ENCODE measurements around the gene PEX16. TPM values are rescaled to one million over a fixed set of nuclear protein-coding genes. Genes with fewer than 3 reads are reported as not detected.
A peak's percentile ranks its signal among the peaks of the same experiment; 100 is the strongest.
"Not testable (repeated sequence)": the region's sequence is repeated elsewhere in the genome, so short reads cannot be mapped to it uniquely, and the experiment has no call there.

PEX16 gene
- polyA plus RNA-seq, 2 donors, result 18.9 to 29.1 TPM

GRCh38 chr11:45901626-45902025 is 16.1 kb downstream of the PEX16 start:
- no peak overlapping the region for H3K4me3 ChIP-seq (ENCODE audit: low read depth in 1 of 2, low read length in 2 of 2)
- peaks cover 0 to 2% of the 10 kb centered on the region in 2 donors for H3K36me3 ChIP-seq (ENCODE audit: control insufficient read depth in 2 of 2, insufficient read depth in 2 of 2, low read length in 1 of 2)
- no peaks in the 10 kb centered on the region for H3K27me3 ChIP-seq (ENCODE audit: control insufficient read depth in 1 of 2, insufficient read depth in 2 of 2, low read length in 2 of 2)
- H3K4me1 ChIP-seq (ENCODE audit: control insufficient read depth in 2 of 2, insufficient read depth in 2 of 2, low read length in 1 of 2), result peaks cover 3 to 5% of the 10 kb centered on the region in 2 donors
- 70 to 72% methylated on average over 6 of the region's 6 CpGs for WGBS, 2 donors
- H3K9me3 ChIP-seq (ENCODE audit: control insufficient read depth in 2 of 2, insufficient read depth in 1 of 2, low read depth in 1 of 2, low read length in 1 of 2), result no peaks in the 10 kb centered on the region
- no peak overlapping the region for H3K27ac ChIP-seq (ENCODE audit: low read depth in 2 of 2, low read length in 1 of 2)

GRCh38 chr11:45900916-45901617 is 16.6 kb downstream of the PEX16 start:
- no peaks in the 10 kb centered on the region for H3K27me3 ChIP-seq (ENCODE audit: control insufficient read depth in 1 of 2, insufficient read depth in 2 of 2, low read length in 2 of 2)
- WGBS, 2 donors, result 22 to 23% methylated on average over 8 of the region's 8 CpGs
- peak overlapping the region in 1 of 2 donors; percentile 41 for H3K4me3 ChIP-seq (ENCODE audit: low read depth in 1 of 2, low read length in 2 of 2)
- no peaks in the 10 kb centered on the region for H3K9me3 ChIP-seq (ENCODE audit: control insufficient read depth in 2 of 2, insufficient read depth in 1 of 2, low read depth in 1 of 2, low read length in 1 of 2)
- peaks cover 3 to 5% of the 10 kb centered on the region in 2 donors for H3K4me1 ChIP-seq (ENCODE audit: control insufficient read depth in 2 of 2, insufficient read depth in 2 of 2, low read length in 1 of 2)
- H3K27ac ChIP-seq (ENCODE audit: low read depth in 2 of 2, low read length in 1 of 2), result no peak overlapping the region
- H3K36me3 ChIP-seq (ENCODE audit: control insufficient read depth in 2 of 2, insufficient read depth in 2 of 2, low read length in 1 of 2), result peaks cover 0 to 2% of the 10 kb centered on the region in 2 donors

GRCh38 chr11:45900175-45900800 is 17.4 kb downstream of the PEX16 start:
- H3K36me3 ChIP-seq (ENCODE audit: control insufficient read depth in 2 of 2, insufficient read depth in 2 of 2, low read length in 1 of 2); H3K9me3 ChIP-seq (ENCODE audit: control insufficient read depth in 2 of 2, insufficient read depth in 1 of 2, low read depth in 1 of 2, low read length in 1 of 2); H3K27me3 ChIP-seq (ENCODE audit: control insufficient read depth in 1 of 2, insufficient read depth in 2 of 2, low read length in 2 of 2); H3K4me1 ChIP-seq (ENCODE audit: control insufficient read depth in 2 of 2, insufficient read depth in 2 of 2, low read length in 1 of 2); H3K27ac ChIP-seq (ENCODE audit: low read depth in 2 of 2, low read length in 1 of 2): not testable (repeated sequence)
- peak overlapping the region; percentile 43 to 53 for H3K4me3 ChIP-seq (ENCODE audit: low read depth in 1 of 2, low read length in 2 of 2)
- 4 to 5% methylated on average over 32 to 38 of the region's 59 CpGs for WGBS, 2 donors

GRCh38 chr11:45899448-45900174 is 18.1 kb downstream of the PEX16 start:
- Histone ChIP-seq H3K27ac (ENCODE audit: low read depth in 2 of 2, low read length in 1 of 2) (peak overlapping the region in 1 of 2 donors; percentile 5), H3K4me1 (ENCODE audit: control insufficient read depth in 2 of 2, insufficient read depth in 2 of 2, low read length in 1 of 2) (peaks cover 3 to 5% of the 10 kb centered on the region in 2 donors), H3K27me3 (ENCODE audit: control insufficient read depth in 1 of 2, insufficient read depth in 2 of 2, low read length in 2 of 2) (no peaks in the 10 kb centered on the region), H3K4me3 (ENCODE audit: low read depth in 1 of 2, low read length in 2 of 2) (peak overlapping the region; percentile 43 to 53), H3K36me3 (ENCODE audit: control insufficient read depth in 2 of 2, insufficient read depth in 2 of 2, low read length in 1 of 2) (no peaks in the 10 kb centered on the region), H3K9me3 (ENCODE audit: control insufficient read depth in 2 of 2, insufficient read depth in 1 of 2, low read depth in 1 of 2, low read length in 1 of 2) (no peaks in the 10 kb centered on the region)
- WGBS, 2 donors, result 1% methylated on average over 37 to 62 of the region's 62 CpGs

DNA sequence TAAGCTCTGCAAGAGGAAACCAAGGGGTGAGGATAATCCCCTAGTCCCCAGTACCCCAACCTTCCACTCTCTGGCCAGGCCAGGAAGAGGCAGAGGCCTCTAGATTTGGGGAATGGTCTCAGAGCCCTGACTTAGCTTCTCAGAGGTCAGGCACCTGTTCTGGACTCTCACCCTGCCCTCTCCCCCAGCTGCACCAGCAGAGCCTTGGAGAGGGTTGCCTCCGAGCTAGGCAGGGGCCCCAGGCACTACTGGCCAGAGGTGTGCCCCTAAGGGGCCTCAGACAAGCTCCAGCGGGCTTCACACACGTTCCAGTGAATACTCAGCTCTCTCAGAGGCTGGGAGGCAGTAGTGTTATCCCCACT is 18.6 kb downstream of the PEX16 start:
- 11 to 12% methylated on average over 3 of the region's 3 CpGs for WGBS, 2 donors
- Histone ChIP-seq H3K36me3 (ENCODE audit: control insufficient read depth in 2 of 2, insufficient read depth in 2 of 2, low read length in 1 of 2) (no peaks in the 10 kb centered on the region), H3K9me3 (ENCODE audit: control insufficient read depth in 2 of 2, insufficient read depth in 1 of 2, low read depth in 1 of 2, low read length in 1 of 2) (no peaks in the 10 kb centered on the region), H3K4me3 (ENCODE audit: low read depth in 1 of 2, low read length in 2 of 2) (no peak overlapping the region), H3K27me3 (ENCODE audit: control insufficient read depth in 1 of 2, insufficient read depth in 2 of 2, low read length in 2 of 2) (no peaks in the 10 kb centered on the region), H3K27ac (ENCODE audit: low read depth in 2 of 2, low read length in 1 of 2) (no peak overlapping the region), H3K4me1 (ENCODE audit: control insufficient read depth in 2 of 2, insufficient read depth in 2 of 2, low read length in 1 of 2) (peaks cover 3 to 5% of the 10 kb centered on the region in 2 donors)

GRCh38 chr11:45897556-45897955 is 20.1 kb downstream of the PEX16 start:
- WGBS, 2 donors, result 88 to 90% methylated on average over 6 of the region's 6 CpGs
- Histone ChIP-seq H3K9me3 (ENCODE audit: control insufficient read depth in 2 of 2, insufficient read depth in 1 of 2, low read depth in 1 of 2, low read length in 1 of 2) (no peaks in the 10 kb centered on the region), H3K4me3 (ENCODE audit: low read depth in 1 of 2, low read length in 2 of 2) (no peak overlapping the region), H3K4me1 (ENCODE audit: control insufficient read depth in 2 of 2, insufficient read depth in 2 of 2, low read length in 1 of 2) (peaks cover 3 to 5% of the 10 kb centered on the region in 2 donors), H3K36me3 (ENCODE audit: control insufficient read depth in 2 of 2, insufficient read depth in 2 of 2, low read length in 1 of 2) (no peaks in the 10 kb centered on the region), H3K27ac (ENCODE audit: low read depth in 2 of 2, low read length in 1 of 2) (no peak overlapping the region), H3K27me3 (ENCODE audit: control insufficient read depth in 1 of 2, insufficient read depth in 2 of 2, low read length in 2 of 2) (no peaks in the 10 kb centered on the region)

DNA sequence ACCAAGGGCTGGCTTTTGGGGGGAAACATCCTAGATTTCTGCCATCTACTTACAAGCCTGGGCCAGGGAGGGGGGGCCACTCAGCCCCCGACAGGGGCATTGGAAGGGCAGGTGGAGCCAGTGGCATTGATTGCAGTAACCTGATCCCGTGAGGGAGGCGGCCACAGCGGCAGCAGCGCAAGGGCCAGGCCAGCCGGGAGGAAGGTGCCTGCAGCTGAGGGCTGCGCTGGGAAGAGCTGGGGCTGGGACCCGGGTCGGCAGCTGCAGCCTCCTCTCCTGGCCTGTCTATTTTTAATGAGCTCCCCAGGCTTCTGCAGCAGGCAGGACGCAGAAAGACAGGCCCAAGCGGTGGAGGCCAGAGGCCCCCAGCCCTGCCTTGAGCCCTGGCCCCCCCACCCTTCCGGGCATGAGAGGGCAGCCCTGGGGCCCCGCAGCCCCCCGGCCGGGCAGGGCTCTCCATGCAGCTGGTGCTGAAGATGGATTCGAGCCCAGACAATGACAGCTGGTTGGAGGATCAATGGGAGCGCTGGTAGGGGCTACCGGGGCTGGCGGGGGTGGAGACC is 21.2 kb downstream of the PEX16 start:
- WGBS, 2 donors, result 24 to 29% methylated on average over 19 of the region's 19 CpGs
- no peaks in the 10 kb centered on the region for H3K27me3 ChIP-seq (ENCODE audit: control insufficient read depth in 1 of 2, insufficient read depth in 2 of 2, low read length in 2 of 2)

DNA sequence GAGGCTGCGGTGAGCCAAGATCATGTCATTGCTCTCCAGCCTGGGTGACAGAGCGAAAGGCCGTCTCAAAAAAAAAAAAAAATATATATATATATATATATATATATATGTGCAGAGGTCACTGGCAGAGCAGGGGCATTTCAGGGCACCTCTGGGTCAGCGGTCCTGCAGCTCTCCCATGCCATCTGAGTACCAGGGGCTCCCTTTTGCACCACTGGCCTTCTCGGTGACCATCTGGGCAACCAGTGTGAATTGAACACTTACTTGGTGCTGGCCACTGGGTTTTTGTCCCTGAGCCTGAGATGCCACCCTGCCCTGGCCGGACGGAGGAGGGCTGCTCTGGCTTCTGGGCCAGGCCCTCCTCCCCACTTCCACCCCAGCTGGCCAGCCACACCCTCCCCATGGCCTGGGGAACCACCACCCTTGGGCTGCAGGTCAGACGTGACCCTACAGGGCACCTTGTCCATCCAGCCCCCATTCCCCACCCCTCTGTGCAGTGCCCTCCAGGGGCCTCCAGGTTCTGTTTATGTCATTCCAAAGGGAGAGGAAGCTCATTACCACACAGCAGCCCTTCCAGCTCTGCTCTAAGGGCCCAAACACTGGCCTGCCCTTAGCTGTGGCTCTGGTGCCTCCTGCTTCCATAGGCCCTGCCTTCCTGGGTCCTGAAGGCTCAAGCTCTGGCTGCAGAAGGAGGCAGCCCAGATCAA is 22.0 kb downstream of the PEX16 start:
- Histone ChIP-seq H3K27me3 (ENCODE audit: control insufficient read depth in 1 of 2, insufficient read depth in 2 of 2, low read length in 2 of 2) (no peaks in the 10 kb centered on the region), H3K4me1 (ENCODE audit: control insufficient read depth in 2 of 2, insufficient read depth in 2 of 2, low read length in 1 of 2) (peaks cover 3 to 5% of the 10 kb centered on the region in 2 donors), H3K27ac (ENCODE audit: low read depth in 2 of 2, low read length in 1 of 2) (no peak overlapping the region), H3K36me3 (ENCODE audit: control insufficient read depth in 2 of 2, insufficient read depth in 2 of 2, low read length in 1 of 2) (no peaks in the 10 kb centered on the region), H3K9me3 (ENCODE audit: control insufficient read depth in 2 of 2, insufficient read depth in 1 of 2, low read depth in 1 of 2, low read length in 1 of 2) (no peaks in the 10 kb centered on the region), H3K4me3 (ENCODE audit: low read depth in 1 of 2, low read length in 2 of 2) (no peak overlapping the region)
- WGBS, 2 donors, result 88 to 93% methylated on average over 8 of the region's 8 CpGs

More for the DNA sequence above, 21.2 kb downstream of the PEX16 start:
- H3K4me3 ChIP-seq (ENCODE audit: low read depth in 1 of 2, low read length in 2 of 2), result no peak overlapping the region
- H3K4me1 ChIP-seq (ENCODE audit: control insufficient read depth in 2 of 2, insufficient read depth in 2 of 2, low read length in 1 of 2), result peaks cover 3 to 5% of the 10 kb centered on the region in 2 donors
- no peaks in the 10 kb centered on the region for H3K9me3 ChIP-seq (ENCODE audit: control insufficient read depth in 2 of 2, insufficient read depth in 1 of 2, low read depth in 1 of 2, low read length in 1 of 2)
- no peaks in the 10 kb centered on the region for H3K36me3 ChIP-seq (ENCODE audit: control insufficient read depth in 2 of 2, insufficient read depth in 2 of 2, low read length in 1 of 2)
- H3K27ac ChIP-seq (ENCODE audit: low read depth in 2 of 2, low read length in 1 of 2), result no peak overlapping the region
